A673 (cell line): ENCODE data around the gene TMEM254.

ENCODE experiments used
- CTCF ChIP-seq: fragments of 300-800, 200-600 bp; sonication (generic); conservative IDR thresholded peaks from 2 replicates; pipeline ENCODE4 v1.5.1; 2017; ENCODE audit warnings: low read depth, mild to moderate bottlenecking, antibody characterized with exemption, low read length, moderate library complexity, mixed read lengths
- EZH2 ChIP-seq: fragments of 200-600 bp; sonication (generic); IDR thresholded peaks from 2 replicates; pipeline ENCODE4 v1.6.1; 2017; ENCODE audit warnings: borderline replicate concordance, low read depth, mild to moderate bottlenecking, mixed read lengths, antibody characterized with exemption, low read length; ENCODE audit not compliant: poor library complexity, severe bottlenecking

GRCh38 chr10:80137920-80138319 lies 59.5 kb downstream of the TMEM254 start:
- TF ChIP-seq CTCF = no peak
- TF ChIP-seq EZH2 = no peak
